Peyer's patch (tissue), 4 donors: ENCODE measurements around the gene GPR161. TPM values are rescaled to one million over a fixed set of nuclear protein-coding genes. Genes with fewer than 3 reads are reported as not detected.
A peak's percentile ranks its signal among the peaks of the same experiment; 100 is the strongest.

Experiments used
- DNase-seq, 3 donors: peaks; one replicate each; pipeline ENCODE4 v3.0.0-alpha.2; 2017 to 2019
- H3K27ac ChIP-seq, 4 donors: fragments of 200-600 bp; sonication (generic); one replicate each; pipeline ENCODE4 v1.5.1; 2016 to 2019
- H3K27me3 ChIP-seq, 2 donors: fragments of 200-600 bp; sonication (generic); one replicate each; pipeline ENCODE4 v1.5.1; 2019
- H3K36me3 ChIP-seq, 3 donors: fragments of 200-600 bp; sonication (generic); one replicate each; pipeline ENCODE4 v1.5.1; 2016 to 2019
- H3K4me1 ChIP-seq, 4 donors: fragments of 200-600 bp; sonication (generic); one replicate each; pipeline ENCODE4 v1.5.1; 2016 to 2019
- H3K4me3 ChIP-seq, 4 donors: fragments of 200-600 bp; sonication (generic); 1 replicate in 3 of 4; 2 replicates in 1 of 4; pipeline ENCODE4 v1.5.1; 2016 to 2019; ENCODE audit warnings: mild to moderate bottlenecking in 1 of 4
- H3K9me3 ChIP-seq, 4 donors: fragments of 200-600 bp; sonication (generic); one replicate each; pipeline ENCODE4 v1.5.1; 2016 to 2019; ENCODE audit warnings: mild to moderate bottlenecking in 1 of 4
- POLR2A ChIP-seq, 2 donors: fragments of 450-650 bp; IDR thresholded peaks; one replicate each; pipeline ENCODE4 v1.5.1; 2017; ENCODE audit warnings: antibody characterized with exemption in 2 of 2, mild to moderate bottlenecking in 2 of 2, moderate library complexity in 2 of 2
- total RNA-seq, 4 donors: library from RNA; depleted of rRNA; stranded (reverse); fragments of >200 nt; gene quantifications; one replicate each; pipeline ENCODE4 v1.1.0, GENCODE V29; 2016
- TF ChIP-seq, protein P1 (sequence below), 6 experiments: fragments of 450-650 bp in 4 of 6; fragments of 200-600 bp in 2 of 6; sonication (generic) in 1 of 6; IDR thresholded peaks; one replicate each; pipeline ENCODE4 v1.5.1; 2017 to 2019; ENCODE audit warnings: antibody characterized with exemption in 6 of 6, mild to moderate bottlenecking in 3 of 6, moderate library complexity in 1 of 6

The GPR161 gene
- total RNA-seq, 4 donors from 2014 or later, result 0.35 to 2.3 (median 1.8) TPM

DNA sequence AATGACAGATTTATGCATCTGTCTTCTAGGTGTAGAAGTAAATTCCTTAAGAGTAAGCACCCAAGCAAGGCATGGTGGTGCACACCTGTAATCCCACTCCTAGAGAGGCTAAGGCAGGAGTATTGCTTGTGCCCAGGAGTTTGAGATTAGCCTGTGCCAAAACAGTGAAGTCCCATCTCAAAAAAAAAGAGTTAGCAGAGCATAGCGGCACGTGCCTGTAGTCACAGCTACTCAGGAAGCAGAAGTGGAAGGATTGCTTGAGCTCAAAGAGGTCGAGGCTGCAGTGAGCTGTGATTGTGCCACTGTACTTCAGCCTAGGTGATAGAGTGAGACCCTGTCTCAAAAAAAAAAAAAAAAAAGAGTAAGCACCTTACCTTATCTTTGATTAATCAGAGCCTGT, 26.9 kb upstream of the GPR161 start:
- Histone ChIP-seq H3K4me3 (no peak overlapping the region), H3K36me3 (no peaks in the 10 kb centered on the region), H3K4me1 (no peaks in the 10 kb centered on the region), H3K9me3 (peaks cover 0 to 4% (median 0%) of the 10 kb centered on the region in 4 donors), H3K27ac (no peak overlapping the region), H3K27me3 (no peaks in the 10 kb centered on the region)
- TF ChIP-seq, protein P1, sequence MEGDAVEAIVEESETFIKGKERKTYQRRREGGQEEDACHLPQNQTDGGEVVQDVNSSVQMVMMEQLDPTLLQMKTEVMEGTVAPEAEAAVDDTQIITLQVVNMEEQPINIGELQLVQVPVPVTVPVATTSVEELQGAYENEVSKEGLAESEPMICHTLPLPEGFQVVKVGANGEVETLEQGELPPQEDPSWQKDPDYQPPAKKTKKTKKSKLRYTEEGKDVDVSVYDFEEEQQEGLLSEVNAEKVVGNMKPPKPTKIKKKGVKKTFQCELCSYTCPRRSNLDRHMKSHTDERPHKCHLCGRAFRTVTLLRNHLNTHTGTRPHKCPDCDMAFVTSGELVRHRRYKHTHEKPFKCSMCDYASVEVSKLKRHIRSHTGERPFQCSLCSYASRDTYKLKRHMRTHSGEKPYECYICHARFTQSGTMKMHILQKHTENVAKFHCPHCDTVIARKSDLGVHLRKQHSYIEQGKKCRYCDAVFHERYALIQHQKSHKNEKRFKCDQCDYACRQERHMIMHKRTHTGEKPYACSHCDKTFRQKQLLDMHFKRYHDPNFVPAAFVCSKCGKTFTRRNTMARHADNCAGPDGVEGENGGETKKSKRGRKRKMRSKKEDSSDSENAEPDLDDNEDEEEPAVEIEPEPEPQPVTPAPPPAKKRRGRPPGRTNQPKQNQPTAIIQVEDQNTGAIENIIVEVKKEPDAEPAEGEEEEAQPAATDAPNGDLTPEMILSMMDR (IDR thresholded peaks at IDR 0.05), result no peak
- no peak for TF ChIP-seq POLR2A (IDR thresholded peaks at IDR 0.05)
- DNase-seq, result peak in 1 of 3 donors; percentile 18

DNA sequence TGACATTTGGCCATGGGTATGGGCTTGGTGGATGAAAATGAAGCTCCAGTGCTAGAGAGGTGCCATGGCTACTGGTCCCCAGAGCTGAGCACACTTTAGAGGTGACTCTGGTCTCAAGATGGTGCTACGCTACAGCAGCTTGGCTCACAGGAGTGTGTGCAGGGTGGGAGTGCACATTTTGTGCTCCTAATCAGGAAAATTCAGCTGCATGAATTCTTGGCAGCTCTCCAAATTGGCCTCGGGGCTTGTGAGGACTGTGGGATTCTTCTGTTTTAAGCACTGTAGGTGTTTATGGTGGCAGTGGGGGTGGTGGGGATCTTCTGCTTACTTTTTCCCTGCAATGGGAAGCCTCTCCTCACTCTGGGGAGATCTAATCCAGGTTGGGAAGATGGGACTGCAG, 24.7 kb upstream of the GPR161 start:
- Histone ChIP-seq H3K27ac (no peak overlapping the region), H3K4me1 (no peaks in the 10 kb centered on the region), H3K4me3 (no peak overlapping the region), H3K36me3 (no peaks in the 10 kb centered on the region), H3K9me3 (peaks cover 0 to 10% (median 0%) of the 10 kb centered on the region in 4 donors), H3K27me3 (no peaks in the 10 kb centered on the region)
- no peak for DNase-seq
- TF ChIP-seq POLR2A (IDR thresholded peaks at IDR 0.05), result no peak
- TF ChIP-seq, protein P1 (IDR thresholded peaks at IDR 0.05), result no peak

DNA sequence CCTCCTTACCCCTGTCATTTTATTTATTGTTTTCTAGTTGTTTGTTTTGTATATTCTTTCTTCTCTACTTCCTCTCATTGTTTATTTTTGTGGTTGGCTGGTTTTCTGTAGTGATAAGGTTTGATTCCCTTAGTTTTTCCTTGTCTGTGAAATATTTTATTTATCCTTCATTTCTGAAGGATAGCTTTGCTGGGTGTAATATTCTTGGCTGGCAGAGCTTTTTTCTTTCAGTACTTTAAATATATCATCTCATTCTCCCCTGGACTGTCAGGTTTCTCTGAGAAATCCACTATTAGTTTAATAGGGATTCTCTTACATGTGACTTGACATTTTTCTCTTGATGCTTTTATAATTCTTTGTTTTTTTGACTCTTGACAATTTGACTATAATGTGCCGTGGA, 23.2 kb upstream of the GPR161 start:
- no peaks in the 10 kb centered on the region for H3K36me3 ChIP-seq
- H3K4me1 ChIP-seq, result no peaks in the 10 kb centered on the region
- no peak overlapping the region for H3K4me3 ChIP-seq
- H3K9me3 ChIP-seq, result peaks cover 0 to 10% (median 0%) of the 10 kb centered on the region in 4 donors
- no peak overlapping the region for H3K27ac ChIP-seq
- TF ChIP-seq, protein P1 (IDR thresholded peaks at IDR 0.05), result no peak
- no peak for TF ChIP-seq POLR2A (IDR thresholded peaks at IDR 0.05)
- no peaks in the 10 kb centered on the region for H3K27me3 ChIP-seq
- no peak for DNase-seq

DNA sequence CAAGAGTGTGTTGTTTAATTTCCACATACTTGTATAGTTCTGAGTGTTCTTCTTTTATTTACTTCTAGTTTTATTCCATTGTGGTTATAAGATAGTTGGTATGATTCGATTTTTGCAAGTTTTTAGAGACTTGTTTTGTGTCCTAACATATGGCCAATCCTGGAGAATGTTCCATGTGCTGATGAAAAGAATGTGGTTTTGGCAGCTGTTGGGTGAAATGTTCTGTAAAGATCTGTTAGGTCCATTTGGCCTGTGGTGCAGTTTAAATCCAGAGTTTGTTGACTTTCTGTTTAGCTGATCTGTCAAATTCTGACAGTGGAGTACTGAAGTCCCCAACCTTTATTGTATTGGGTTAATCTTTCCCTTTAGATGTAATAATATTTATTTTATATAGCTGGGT, 22.5 kb upstream of the GPR161 start:
- H3K9me3 ChIP-seq, result peaks cover 0 to 10% (median 0%) of the 10 kb centered on the region in 4 donors

DNA sequence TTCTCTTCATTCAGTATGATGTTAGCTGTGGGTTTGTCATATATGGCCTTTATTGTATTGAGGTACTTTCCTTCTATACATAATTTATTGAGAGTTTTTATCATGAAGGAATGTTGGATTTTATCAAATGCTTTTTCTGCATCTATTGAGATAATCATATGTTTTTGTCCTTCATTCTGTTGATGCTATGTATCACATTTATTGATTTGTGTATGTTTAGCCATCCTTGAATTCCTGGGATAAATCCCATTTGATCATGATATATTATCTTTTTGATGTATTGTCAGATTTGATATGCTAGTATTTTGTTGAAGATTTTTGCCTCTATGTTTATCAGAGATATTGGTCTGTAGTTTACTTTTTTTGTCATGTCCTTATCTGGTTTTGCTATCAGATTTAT, 20.9 kb upstream of the GPR161 start:
- no peak for DNase-seq
- no peaks in the 10 kb centered on the region for H3K36me3 ChIP-seq

More for the DNA sequence above, 22.5 kb upstream of the GPR161 start:
- no peak overlapping the region for H3K27ac ChIP-seq
- H3K27me3 ChIP-seq, result no peaks in the 10 kb centered on the region
- H3K4me3 ChIP-seq, result no peak overlapping the region
- H3K36me3 ChIP-seq, result no peaks in the 10 kb centered on the region
- no peak for TF ChIP-seq POLR2A (IDR thresholded peaks at IDR 0.05)
- TF ChIP-seq, protein P1 (IDR thresholded peaks at IDR 0.05), result no peak
- H3K4me1 ChIP-seq, result no peaks in the 10 kb centered on the region
- DNase-seq, result no peak

More for the DNA sequence above, 20.9 kb upstream of the GPR161 start:
- Histone ChIP-seq H3K9me3 (peaks cover 0 to 10% (median 0%) of the 10 kb centered on the region in 4 donors), H3K4me3 (no peak overlapping the region), H3K27ac (no peak overlapping the region), H3K27me3 (no peaks in the 10 kb centered on the region), H3K4me1 (no peaks in the 10 kb centered on the region)
- no peak for TF ChIP-seq POLR2A (IDR thresholded peaks at IDR 0.05)
- TF ChIP-seq, protein P1 (IDR thresholded peaks at IDR 0.05), result no peak
